H1 (cell line): Measurements from ENCODE around the gene CACNA1B. TPM values are rescaled to one million over a fixed set of nuclear protein-coding genes. Genes with fewer than 3 reads are reported as not detected.

Experiments used
- CTCF ChIA-PET: fragments of 300-600 bp; sonication (Branson Sonifier 250); formaldehyde crosslinking; loops from one replicate; lab custom pipeline; 2021; ENCODE audit not compliant: partially characterized antibody; lab: Charles Lee
- POLR2A ChIA-PET: fragments of 300-600 bp; sonication (Branson Sonifier 250); formaldehyde crosslinking; loops from one replicate; lab custom pipeline; 2021; ENCODE audit warnings: inconsistent platforms; ENCODE audit not compliant: partially characterized antibody; lab: Charles Lee
- DNase-seq, 2 experiments: peaks; one replicate each; pipeline versions ENCODE4 v3.0.0 to v3.0.0-alpha.2; 2010 to 2022; ENCODE audit warnings: low spot score in 2 of 2, low read depth in 1 of 2, mixed read lengths in 1 of 2
- FAIRE-seq: peaks from 2 replicates; lab custom pipeline; 2011; peaks lifted over from hg19 to GRCh38; lab: Jason Lieb, UNC
- H2AFZ ChIP-seq: 2 replicates; pipeline ENCODE4 v1.8.1; 2012; ENCODE audit warnings: low read length, inconsistent platforms
- H2AK5ac ChIP-seq: 2 replicates; pipeline ENCODE4 v1.6.1; 2013; ENCODE audit warnings: low read depth, low read length
- H2BK120ac ChIP-seq: replicated peaks from 2 replicates; pipeline ENCODE3; 2013; ENCODE audit warnings: low read depth, low read length, inconsistent platforms
- H2BK12ac ChIP-seq: 2 replicates; pipeline ENCODE4 v1.6.1; 2013; ENCODE audit warnings: low read depth, low read length
- H2BK15ac ChIP-seq: 2 replicates; pipeline ENCODE4 v1.6.1; 2013; ENCODE audit warnings: low read length
- H2BK20ac ChIP-seq: 2 replicates; pipeline ENCODE4 v1.6.1; 2013; ENCODE audit warnings: low read length
- H2BK5ac ChIP-seq: 2 replicates; pipeline ENCODE4 v1.6.1; 2013; ENCODE audit warnings: low read depth, low read length
- H3K14ac ChIP-seq: 2 replicates; pipeline ENCODE4 v1.6.1; 2013; ENCODE audit warnings: inconsistent platforms; ENCODE audit not compliant: insufficient read length
- H3K18ac ChIP-seq: 2 replicates; pipeline ENCODE4 v1.6.1; 2013; ENCODE audit warnings: low read length; ENCODE audit errors: extremely low read depth
- H3K23ac ChIP-seq: 2 replicates; pipeline ENCODE4 v1.6.1; 2013; ENCODE audit warnings: inconsistent platforms; ENCODE audit not compliant: insufficient read length
- H3K23me2 ChIP-seq: 2 replicates; pipeline ENCODE4 v1.6.1; 2013; ENCODE audit warnings: low read depth, low read length
- H3K27ac ChIP-seq: 2 replicates; pipeline ENCODE4 v1.6.1; 2011; ENCODE audit warnings: low read depth, low read length, inconsistent platforms
- H3K27me3 ChIP-seq, 4 experiments: replicated peaks in 1 of 4; 1 replicate in 1 of 4; 2 replicates in 3 of 4; pipeline versions ENCODE4 v1.6.1 to v1.8.1; 2011 to 2013; ENCODE audit warnings: low read length in 3 of 4, mild to moderate bottlenecking in 3 of 4, inconsistent platforms in 2 of 4, mixed read lengths in 2 of 4, moderate library complexity in 1 of 4; ENCODE audit not compliant: control insufficient read depth in 3 of 4, insufficient read depth in 3 of 4; ENCODE audit errors: extremely low read depth in 1 of 4
- H3K36me3 ChIP-seq, 4 experiments: 2 replicates each; pipeline versions ENCODE4 v1.6.1 to v1.8.1; 2011 to 2013; ENCODE audit warnings: mild to moderate bottlenecking in 4 of 4, low read length in 3 of 4, moderate library complexity in 2 of 4, control low read depth in 1 of 4, inconsistent platforms in 1 of 4; ENCODE audit not compliant: insufficient read depth in 4 of 4, control insufficient read depth in 2 of 4
- H3K4ac ChIP-seq: replicated peaks from 2 replicates; pipeline ENCODE3; 2013; ENCODE audit warnings: low read length, low read depth, mixed read lengths, inconsistent platforms; ENCODE audit not compliant: insufficient read length
- H3K4me1 ChIP-seq, 4 experiments: replicated peaks in 1 of 4; 1 replicate in 1 of 4; 2 replicates in 3 of 4; pipeline versions ENCODE4 v1.6.1 to v1.8.1; 2011 to 2013; ENCODE audit warnings: low read length in 3 of 4, inconsistent platforms in 2 of 4, mixed read lengths in 1 of 4; ENCODE audit not compliant: insufficient read depth in 4 of 4, control insufficient read depth in 3 of 4
- H3K4me2 ChIP-seq, 2 experiments: 2 replicates each; pipeline versions ENCODE4 v1.6.1 to v1.8.1; 2011 to 2013; ENCODE audit warnings: low read depth in 2 of 2, low read length in 2 of 2, control low read depth in 1 of 2, inconsistent platforms in 1 of 2, mild to moderate bottlenecking in 1 of 2; ENCODE audit not compliant: insufficient read depth in 1 of 2
- H3K4me3 ChIP-seq, 4 experiments: fragments of 200-600, 300-600 bp in 1 of 4; sonication (generic), shearing (Covaris generic), sonication (Bioruptor Twin) in 1 of 4; 2 replicates each; pipeline versions ENCODE4 v1.5.1 to v1.8.1; 2011 to 2016; ENCODE audit warnings: low read length in 4 of 4, low read depth in 3 of 4, control low read depth in 2 of 4, inconsistent platforms in 2 of 4, mild to moderate bottlenecking in 2 of 4, mixed read lengths in 1 of 4, moderate library complexity in 1 of 4; ENCODE audit not compliant: insufficient read depth in 2 of 4; ENCODE audit errors: extremely low read depth in 1 of 4
- H3K56ac ChIP-seq: replicated peaks from 2 replicates; pipeline ENCODE3; 2013; ENCODE audit warnings: low read depth, mild to moderate bottlenecking, mixed read lengths, low read length, inconsistent platforms; ENCODE audit not compliant: insufficient read length
- H3K79me1 ChIP-seq: 2 replicates; pipeline ENCODE4 v1.6.1; 2013; ENCODE audit warnings: low read depth, low read length, control low read depth
- H3K79me2 ChIP-seq, 2 experiments: 2 replicates each; pipeline versions ENCODE4 v1.6.1 to v1.8.1; 2012 to 2013; ENCODE audit warnings: low read length in 2 of 2, mild to moderate bottlenecking in 2 of 2, inconsistent platforms in 1 of 2; ENCODE audit not compliant: insufficient read depth in 2 of 2, control insufficient read depth in 1 of 2
- H3K9ac ChIP-seq, 4 experiments: replicated peaks in 1 of 4; 1 replicate in 1 of 4; 2 replicates in 3 of 4; pipeline versions ENCODE4 v1.6.1 to v1.8.1; 2011 to 2013; ENCODE audit warnings: low read depth in 3 of 4, low read length in 3 of 4, control low read depth in 2 of 4, mild to moderate bottlenecking in 2 of 4, moderate library complexity in 2 of 4, inconsistent platforms in 1 of 4; ENCODE audit errors: extremely low read depth in 1 of 4
- H3K9me3 ChIP-seq, 2 experiments: 2 replicates each; pipeline versions ENCODE4 v1.6.1 to v1.8.1; 2012 to 2013; ENCODE audit warnings: mild to moderate bottlenecking in 2 of 2, moderate library complexity in 2 of 2, control low read depth in 1 of 2, inconsistent platforms in 1 of 2, low read depth in 1 of 2, low read length in 1 of 2, mixed read lengths in 1 of 2; ENCODE audit not compliant: insufficient read depth in 2 of 2
- H4K20me1 ChIP-seq, 2 experiments: replicated peaks in 1 of 2; 2 replicates each; pipeline versions ENCODE3 to v1.8.1; 2011 to 2013; ENCODE audit warnings: inconsistent platforms in 2 of 2, low read length in 2 of 2, mild to moderate bottlenecking in 1 of 2; ENCODE audit not compliant: insufficient read depth in 2 of 2, control insufficient read depth in 1 of 2
- H4K5ac ChIP-seq: 2 replicates; pipeline ENCODE4 v1.6.1; 2013; ENCODE audit warnings: low read length, low read depth, mixed read lengths, inconsistent platforms; ENCODE audit not compliant: insufficient read length
- H4K8ac ChIP-seq: 2 replicates; pipeline ENCODE4 v1.8.0; 2013; ENCODE audit warnings: mild to moderate bottlenecking, moderate library complexity, low read length, inconsistent platforms; ENCODE audit not compliant: insufficient read depth; ENCODE audit errors: extremely low read depth
- H4K91ac ChIP-seq: replicated peaks from 2 replicates; pipeline ENCODE3; 2013; ENCODE audit warnings: low read length, mixed read lengths, inconsistent platforms; ENCODE audit not compliant: insufficient read length
- MAX ChIP-seq: IDR thresholded peaks from 2 replicates; pipeline ENCODE4 v1.6.1; 2012; ENCODE audit warnings: inconsistent platforms
- SIX5 ChIP-seq: IDR thresholded peaks from 2 replicates; pipeline ENCODE4 v1.6.1; 2011; ENCODE audit warnings: mild to moderate bottlenecking, low read depth, low read length
- WGBS, 2 experiments: shearing (Covaris generic) in 1 of 2; methylation state at CpG; one replicate each; pipeline versions ENCODE4 v1.1.6 to v1.1.7; 2013 to 2015; ENCODE audit warnings: low lambda C conversion rate in 2 of 2, mixed read lengths in 2 of 2, inconsistent platforms in 1 of 2, low coverage in 1 of 2, missing lambda C conversion rate in 1 of 2; ENCODE audit not compliant: insufficient replicate concordance in 2 of 2, insufficient coverage in 1 of 2, insufficient read length in 1 of 2; ENCODE audit errors: extremely low coverage in 1 of 2, missing lambda C conversion rate in 1 of 2; 5-methylcytosine and 5-hydroxymethylcytosine counted together
- polyA plus RNA-seq, 7 experiments: library from polyadenylated mRNA; depleted of rRNA in 3 of 7; stranded (reverse) in 5 of 7; unstranded in 2 of 7; fragments of >200 nt in 5 of 7; fragments of 200-250 nt in 2 of 7; gene quantifications; 1 replicate in 5 of 7; 2 replicates in 1 of 7; 4 replicates in 1 of 7; pipeline versions ENCODE4 v1.2.1 to v1.2.3, GENCODE V29; 2011 to 2013; ENCODE audit warnings: missing spikeins in 2 of 7, mixed read lengths in 2 of 7
- total RNA-seq: library from RNA; stranded (reverse); fragmentation: NEBNext Ultra II Directional; extraction: Animal tissue kit (Norgen Biotek cat#: 25700); gene quantifications from 2 replicates; pipeline ENCODE4 v1.2.1, GENCODE V29; 2021

The CACNA1B gene
- total and polyA plus RNA-seq, 2 of the 8 experiments (the other 6 are each of a cell fraction or from before 2014, with no cell fraction given): 1.5 to 5.7 TPM

- Histone ChIP-seq H3K27me3 (no peaks in the 10 kb centered on the region), H4K91ac (no peak overlapping the region), H2BK5ac (no peak overlapping the region), H2BK15ac (no peak overlapping the region), H2AFZ (no peak overlapping the region), H3K4me3 (no peak overlapping the region), H2BK120ac (no peak overlapping the region), H3K4ac (no peak overlapping the region), H3K9ac (no peak overlapping the region), H4K8ac (no peak overlapping the region), H3K9me3 (peaks cover 67 to 80% of the 10 kb centered on the region in 2 experiments), H4K5ac (no peak overlapping the region), H3K27ac (no peak overlapping the region), H2AK5ac (no peak overlapping the region), H3K23me2 (peaks cover 11% of the 10 kb centered on the region; the same call in 1 of the 2 replicates), H3K14ac (no peak overlapping the region), H3K18ac (no peak overlapping the region), H3K4me1 (no peaks in the 10 kb centered on the region; a peak in 1 of 7 replicates), H2BK20ac (no peak overlapping the region), H3K23ac (no peak overlapping the region), H3K4me2 (no peak overlapping the region), H3K36me3 (no peaks in the 10 kb centered on the region; a peak in 2 of 8 replicates), H3K79me2 (no peaks in the 10 kb centered on the region), H4K20me1 (peaks cover 0 to 9% of the 10 kb centered on the region in 2 experiments), H2BK12ac (no peak overlapping the region), H3K79me1 (peaks cover 2% of the 10 kb centered on the region; the same call in 1 of the 2 replicates), H3K56ac (no peak overlapping the region)
- TF ChIP-seq MAX (no peak), SIX5 (no peak)
- DNase-seq (no peak), FAIRE-seq (no peak)
- WGBS, 2 experiments: 82% methylated on average over 2 of the region's 2 CpGs; no CpG with 5 or more reads in 1 of the 2 experiments
- POLR2A ChIA-PET: no interaction called here
- CTCF ChIA-PET: no interaction called here
Measured at GRCh38 chr9:137946993-137947392, 69.4 kb downstream of the CACNA1B start.
